ENCODE measurements around the gene THAP3. TPM values are rescaled to one million over a fixed set of nuclear protein-coding genes. Genes with fewer than 3 reads are reported as not detected.

Gene THAP3
- total and polyA plus RNA-seq, 9 of the 15 experiments (the other 6 are each of a cell fraction or from before 2014, with no cell fraction given) = 1.9 to 31.2 (median 18.2) TPM

DNA sequence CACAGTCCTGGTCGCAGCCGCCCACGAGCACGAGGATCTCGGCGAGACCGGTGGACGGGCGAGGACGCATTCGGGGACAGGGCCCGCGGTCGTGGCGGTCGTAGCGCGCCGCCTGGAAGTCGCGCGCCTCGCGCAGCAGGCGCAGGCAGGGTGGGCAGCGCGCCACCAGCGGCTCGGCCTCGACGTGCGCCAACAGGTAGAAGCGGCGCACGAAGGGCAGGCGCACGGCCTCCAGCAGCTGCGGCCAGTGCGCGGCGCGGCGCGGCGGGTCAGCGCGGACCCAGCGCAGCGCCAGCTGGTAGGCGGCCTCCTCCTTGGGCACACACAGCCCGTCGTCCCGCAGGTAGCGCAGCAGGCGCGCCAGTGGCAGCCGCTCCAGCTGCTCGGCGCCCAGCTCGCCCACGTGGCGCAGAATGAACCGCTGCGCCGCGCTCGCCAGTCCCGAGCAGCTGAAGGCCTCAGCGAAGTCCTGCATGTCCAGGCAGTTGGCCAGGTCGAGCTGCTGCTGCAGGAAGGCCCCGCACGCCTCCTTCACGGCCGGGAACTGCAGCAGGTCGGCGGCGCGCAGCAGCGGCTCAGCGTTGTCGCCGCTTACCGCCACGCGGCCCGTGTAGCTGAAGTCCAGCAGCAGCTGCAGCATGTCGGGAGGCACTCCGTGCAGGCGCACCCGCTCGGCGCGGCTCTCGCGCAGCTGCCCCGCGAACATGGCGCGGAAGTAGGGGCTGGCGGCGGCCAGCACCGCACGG, 22.6 kb upstream of the THAP3 start (continued):
- TF ChIP-seq, protein P1, sequence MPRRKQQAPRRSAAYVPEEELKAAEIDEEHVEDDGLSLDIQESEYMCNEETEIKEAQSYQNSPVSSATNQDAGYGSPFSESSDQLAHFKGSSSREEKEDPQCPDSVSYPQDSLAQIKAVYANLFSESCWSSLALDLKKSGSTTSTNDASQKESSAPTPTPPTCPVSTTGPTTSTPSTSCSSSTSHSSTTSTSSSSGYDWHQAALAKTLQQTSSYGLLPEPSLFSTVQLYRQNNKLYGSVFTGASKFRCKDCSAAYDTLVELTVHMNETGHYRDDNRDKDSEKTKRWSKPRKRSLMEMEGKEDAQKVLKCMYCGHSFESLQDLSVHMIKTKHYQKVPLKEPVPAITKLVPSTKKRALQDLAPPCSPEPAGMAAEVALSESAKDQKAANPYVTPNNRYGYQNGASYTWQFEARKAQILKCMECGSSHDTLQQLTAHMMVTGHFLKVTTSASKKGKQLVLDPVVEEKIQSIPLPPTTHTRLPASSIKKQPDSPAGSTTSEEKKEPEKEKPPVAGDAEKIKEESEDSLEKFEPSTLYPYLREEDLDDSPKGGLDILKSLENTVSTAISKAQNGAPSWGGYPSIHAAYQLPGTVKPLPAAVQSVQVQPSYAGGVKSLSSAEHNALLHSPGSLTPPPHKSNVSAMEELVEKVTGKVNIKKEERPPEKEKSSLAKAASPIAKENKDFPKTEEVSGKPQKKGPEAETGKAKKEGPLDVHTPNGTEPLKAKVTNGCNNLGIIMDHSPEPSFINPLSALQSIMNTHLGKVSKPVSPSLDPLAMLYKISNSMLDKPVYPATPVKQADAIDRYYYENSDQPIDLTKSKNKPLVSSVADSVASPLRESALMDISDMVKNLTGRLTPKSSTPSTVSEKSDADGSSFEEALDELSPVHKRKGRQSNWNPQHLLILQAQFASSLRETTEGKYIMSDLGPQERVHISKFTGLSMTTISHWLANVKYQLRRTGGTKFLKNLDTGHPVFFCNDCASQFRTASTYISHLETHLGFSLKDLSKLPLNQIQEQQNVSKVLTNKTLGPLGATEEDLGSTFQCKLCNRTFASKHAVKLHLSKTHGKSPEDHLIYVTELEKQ (CRISPR knock-in tag; IDR thresholded peaks at IDR 0.05) = no peak
- TF ChIP-seq, protein P2, sequence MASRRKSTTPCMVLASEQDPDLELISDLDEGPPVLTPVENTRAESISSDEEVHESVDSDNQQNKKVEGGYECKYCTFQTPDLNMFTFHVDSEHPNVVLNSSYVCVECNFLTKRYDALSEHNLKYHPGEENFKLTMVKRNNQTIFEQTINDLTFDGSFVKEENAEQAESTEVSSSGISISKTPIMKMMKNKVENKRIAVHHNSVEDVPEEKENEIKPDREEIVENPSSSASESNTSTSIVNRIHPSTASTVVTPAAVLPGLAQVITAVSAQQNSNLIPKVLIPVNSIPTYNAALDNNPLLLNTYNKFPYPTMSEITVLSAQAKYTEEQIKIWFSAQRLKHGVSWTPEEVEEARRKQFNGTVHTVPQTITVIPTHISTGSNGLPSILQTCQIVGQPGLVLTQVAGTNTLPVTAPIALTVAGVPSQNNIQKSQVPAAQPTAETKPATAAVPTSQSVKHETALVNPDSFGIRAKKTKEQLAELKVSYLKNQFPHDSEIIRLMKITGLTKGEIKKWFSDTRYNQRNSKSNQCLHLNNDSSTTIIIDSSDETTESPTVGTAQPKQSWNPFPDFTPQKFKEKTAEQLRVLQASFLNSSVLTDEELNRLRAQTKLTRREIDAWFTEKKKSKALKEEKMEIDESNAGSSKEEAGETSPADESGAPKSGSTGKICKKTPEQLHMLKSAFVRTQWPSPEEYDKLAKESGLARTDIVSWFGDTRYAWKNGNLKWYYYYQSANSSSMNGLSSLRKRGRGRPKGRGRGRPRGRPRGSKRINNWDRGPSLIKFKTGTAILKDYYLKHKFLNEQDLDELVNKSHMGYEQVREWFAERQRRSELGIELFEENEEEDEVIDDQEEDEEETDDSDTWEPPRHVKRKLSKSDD (conservative IDR thresholded peaks at IDR 0.05; ENCODE audit: low read length) = no peak
- no peak for TF ChIP-seq SIX5 (IDR thresholded peaks at IDR 0.05; ENCODE audit: borderline replicate concordance in 1 of 2, insufficient read depth in 1 of 2, low read depth in 1 of 2, low read length in 2 of 2)
- TF ChIP-seq MYBL2 (IDR thresholded peaks at IDR 0.05; ENCODE audit: low read depth) = no peak
- TF ChIP-seq MYBL2 (CRISPR knock-in tag; IDR thresholded peaks at IDR 0.05; ENCODE audit: borderline replicate concordance) = 0 out of 2 replicates have a peak, but pooled peaks have one; percentile 3
- no peak for TF ChIP-seq HDAC2 (IDR thresholded peaks at IDR 0.05)
- TF ChIP-seq, protein P3, sequence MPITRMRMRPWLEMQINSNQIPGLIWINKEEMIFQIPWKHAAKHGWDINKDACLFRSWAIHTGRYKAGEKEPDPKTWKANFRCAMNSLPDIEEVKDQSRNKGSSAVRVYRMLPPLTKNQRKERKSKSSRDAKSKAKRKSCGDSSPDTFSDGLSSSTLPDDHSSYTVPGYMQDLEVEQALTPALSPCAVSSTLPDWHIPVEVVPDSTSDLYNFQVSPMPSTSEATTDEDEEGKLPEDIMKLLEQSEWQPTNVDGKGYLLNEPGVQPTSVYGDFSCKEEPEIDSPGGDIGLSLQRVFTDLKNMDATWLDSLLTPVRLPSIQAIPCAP (CRISPR knock-in tag; IDR thresholded peaks at IDR 0.05; ENCODE audit: borderline replicate concordance) = no peak
- peak; percentile 5; the same call in 1 of the 2 replicates for TF ChIP-seq CREB1 (IDR thresholded peaks at IDR 0.05)
- no peak; the same call in 1 of the 2 replicates for TF ChIP-seq CREB1 (CRISPR knock-in tag; IDR thresholded peaks at IDR 0.05)
- TF ChIP-seq LARP7 (IDR thresholded peaks at IDR 0.05) = no peak
- TF ChIP-seq TEAD4 (IDR thresholded peaks at IDR 0.05; ENCODE audit: low read length) = no peak
- no peak for TF ChIP-seq TEAD4 (CRISPR knock-in tag; IDR thresholded peaks at IDR 0.05; ENCODE audit: borderline replicate concordance)
- TF ChIP-seq GTF2F1 (IDR thresholded peaks at IDR 0.05; ENCODE audit: low read depth, low read length) = 0 out of 2 replicates have a peak, but pooled peaks have one; percentile 53
- no peak for TF ChIP-seq CBFB (CRISPR knock-in tag; IDR thresholded peaks at IDR 0.05)

Data from K562 (cell line).